Measurements from ENCODE around the gene NKD1.

The NKD1 gene

GRCh38 chr16:50555269-50555875 is 7.2 kb downstream of the NKD1 start:
- Histone ChIP-seq H3K4me2 (ENCODE audit: low read depth, low read length, poor library complexity, severe bottlenecking) (no peak overlapping the region), H3F3A (ENCODE audit: low read depth) (no peaks in the 10 kb centered on the region), H4K20me1 (ENCODE audit: insufficient read depth, low read length, poor library complexity, severe bottlenecking) (no peaks in the 10 kb centered on the region), H3K9ac (ENCODE audit: low read depth, low read length, poor library complexity, severe bottlenecking) (no peak overlapping the region), H3K4me1 (ENCODE audit: insufficient read depth, low read length, poor library complexity, severe bottlenecking) (no peaks in the 10 kb centered on the region), H3K9me2 (replicated peaks; ENCODE audit: low read depth, low read length) (no peaks in the 10 kb centered on the region), H3K4me3 (ENCODE audit: low read length, poor library complexity, severe bottlenecking) (no peak overlapping the region), H2AFZ (ENCODE audit: low read length) (no peak overlapping the region), H3K79me2 (ENCODE audit: insufficient read depth, low read length) (no peaks in the 10 kb centered on the region), H3K36me3 (ENCODE audit: insufficient read depth, low read length) (no peaks in the 10 kb centered on the region), H3K27me3 (ENCODE audit: insufficient read depth, low read length, poor library complexity, severe bottlenecking) (peaks cover 7% of the 10 kb centered on the region), H3K9me3 (ENCODE audit: insufficient read depth, low read depth, low read length) (no peaks in the 10 kb centered on the region)
- TF ChIP-seq EZH2phosphoT487 (IDR thresholded peaks at IDR 0.05; ENCODE audit: borderline replicate concordance) (no peak), CTCF (conservative IDR thresholded peaks at IDR 0.05; ENCODE audit: low read length) (no peak)

DNA sequence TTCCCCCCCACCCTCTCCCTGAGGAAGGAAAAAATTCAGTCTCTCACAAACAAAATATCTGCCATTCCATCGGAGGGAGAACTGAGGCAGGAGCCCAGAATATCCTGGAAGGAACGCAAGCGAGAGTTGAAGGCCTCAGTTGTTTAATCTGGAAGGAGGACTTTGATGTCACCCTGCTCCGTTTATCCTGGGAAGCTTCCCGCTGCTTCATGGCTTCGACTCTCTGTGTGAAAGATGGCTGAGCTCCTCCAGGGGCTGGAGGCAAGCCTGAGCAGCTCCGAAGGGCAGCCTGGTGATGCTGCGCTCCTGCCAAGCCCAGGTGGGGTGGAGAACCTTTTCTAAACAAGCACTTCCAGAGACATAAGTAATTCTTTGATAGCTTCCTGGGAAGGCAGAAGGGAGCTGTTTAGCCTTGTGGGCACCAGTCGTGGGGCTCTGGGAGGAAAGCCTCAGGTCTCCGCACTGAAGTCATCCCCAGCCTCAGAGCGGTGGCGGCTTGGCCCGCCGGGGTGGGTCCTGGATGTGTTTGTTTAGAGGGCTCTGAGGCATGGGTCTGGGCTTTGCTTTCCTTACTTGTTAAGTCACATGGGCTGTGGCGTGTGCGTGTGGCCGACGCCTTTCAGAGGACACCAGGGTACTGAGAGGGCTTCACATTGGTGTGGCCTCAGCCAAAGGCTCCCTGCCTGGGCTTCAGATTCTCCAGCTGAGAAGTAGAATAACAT is 7.9 kb downstream of the NKD1 start:
- H3K36me3 ChIP-seq (ENCODE audit: insufficient read depth, low read length): no peaks in the 10 kb centered on the region
- no peaks in the 10 kb centered on the region for H3F3A ChIP-seq (ENCODE audit: low read depth)
- no peaks in the 10 kb centered on the region for H3K4me1 ChIP-seq (ENCODE audit: insufficient read depth, low read length, poor library complexity, severe bottlenecking)
- no peaks in the 10 kb centered on the region for H3K9me3 ChIP-seq (ENCODE audit: insufficient read depth, low read depth, low read length)
- no peak for TF ChIP-seq CTCF (conservative IDR thresholded peaks at IDR 0.05; ENCODE audit: low read length)
- TF ChIP-seq EZH2phosphoT487 (IDR thresholded peaks at IDR 0.05; ENCODE audit: borderline replicate concordance): no peak
- H4K20me1 ChIP-seq (ENCODE audit: insufficient read depth, low read length, poor library complexity, severe bottlenecking): no peaks in the 10 kb centered on the region
- H3K4me2 ChIP-seq (ENCODE audit: low read depth, low read length, poor library complexity, severe bottlenecking): no peak overlapping the region
- H3K79me2 ChIP-seq (ENCODE audit: insufficient read depth, low read length): no peaks in the 10 kb centered on the region
- no peaks in the 10 kb centered on the region for H3K9me2 ChIP-seq (replicated peaks; ENCODE audit: low read depth, low read length)
- no peak overlapping the region for H3K9ac ChIP-seq (ENCODE audit: low read depth, low read length, poor library complexity, severe bottlenecking)
- no peak overlapping the region for H2AFZ ChIP-seq (ENCODE audit: low read length)
- no peak overlapping the region for H3K4me3 ChIP-seq (ENCODE audit: low read length, poor library complexity, severe bottlenecking)
- peaks cover 2% of the 10 kb centered on the region for H3K27me3 ChIP-seq (ENCODE audit: insufficient read depth, low read length, poor library complexity, severe bottlenecking)

DNA sequence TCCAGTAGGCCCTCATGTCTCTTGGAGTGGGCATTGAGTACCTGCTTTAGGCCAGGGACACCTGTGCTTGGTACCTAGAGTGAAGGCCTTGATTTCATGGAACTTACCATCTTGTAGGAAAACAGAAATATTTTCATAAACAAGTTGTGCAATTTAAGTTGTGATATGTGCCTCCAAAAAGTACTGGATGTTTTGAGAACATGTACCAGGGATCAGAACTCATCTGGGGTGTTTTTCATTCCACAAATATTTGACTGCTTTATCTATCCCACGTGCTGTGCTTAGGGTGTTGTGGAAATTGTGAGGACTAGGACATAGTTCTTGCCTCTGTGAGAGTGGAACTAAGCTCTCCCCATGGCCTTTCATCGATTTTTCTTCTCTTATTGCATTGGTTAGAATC is 8.8 kb downstream of the NKD1 start:
- no peaks in the 10 kb centered on the region for H3K27me3 ChIP-seq (ENCODE audit: insufficient read depth, low read length, poor library complexity, severe bottlenecking)
- H3F3A ChIP-seq (ENCODE audit: low read depth): no peaks in the 10 kb centered on the region
- H3K4me3 ChIP-seq (ENCODE audit: low read length, poor library complexity, severe bottlenecking): no peak overlapping the region
- no peak overlapping the region for H3K4me2 ChIP-seq (ENCODE audit: low read depth, low read length, poor library complexity, severe bottlenecking)
- no peak for TF ChIP-seq EZH2phosphoT487 (IDR thresholded peaks at IDR 0.05; ENCODE audit: borderline replicate concordance)
- TF ChIP-seq CTCF (conservative IDR thresholded peaks at IDR 0.05; ENCODE audit: low read length): no peak
- H3K9me2 ChIP-seq (replicated peaks; ENCODE audit: low read depth, low read length): no peaks in the 10 kb centered on the region
- H3K4me1 ChIP-seq (ENCODE audit: insufficient read depth, low read length, poor library complexity, severe bottlenecking): no peaks in the 10 kb centered on the region
- no peak overlapping the region for H3K9ac ChIP-seq (ENCODE audit: low read depth, low read length, poor library complexity, severe bottlenecking)
- H3K9me3 ChIP-seq (ENCODE audit: insufficient read depth, low read depth, low read length): no peaks in the 10 kb centered on the region
- H2AFZ ChIP-seq (ENCODE audit: low read length): no peak overlapping the region
- H4K20me1 ChIP-seq (ENCODE audit: insufficient read depth, low read length, poor library complexity, severe bottlenecking): no peaks in the 10 kb centered on the region
- no peaks in the 10 kb centered on the region for H3K79me2 ChIP-seq (ENCODE audit: insufficient read depth, low read length)
- no peaks in the 10 kb centered on the region for H3K36me3 ChIP-seq (ENCODE audit: insufficient read depth, low read length)

Measured in Loucy (cell line).